ENCODE measurements around the gene IL1RAP.

The IL1RAP gene

DNA sequence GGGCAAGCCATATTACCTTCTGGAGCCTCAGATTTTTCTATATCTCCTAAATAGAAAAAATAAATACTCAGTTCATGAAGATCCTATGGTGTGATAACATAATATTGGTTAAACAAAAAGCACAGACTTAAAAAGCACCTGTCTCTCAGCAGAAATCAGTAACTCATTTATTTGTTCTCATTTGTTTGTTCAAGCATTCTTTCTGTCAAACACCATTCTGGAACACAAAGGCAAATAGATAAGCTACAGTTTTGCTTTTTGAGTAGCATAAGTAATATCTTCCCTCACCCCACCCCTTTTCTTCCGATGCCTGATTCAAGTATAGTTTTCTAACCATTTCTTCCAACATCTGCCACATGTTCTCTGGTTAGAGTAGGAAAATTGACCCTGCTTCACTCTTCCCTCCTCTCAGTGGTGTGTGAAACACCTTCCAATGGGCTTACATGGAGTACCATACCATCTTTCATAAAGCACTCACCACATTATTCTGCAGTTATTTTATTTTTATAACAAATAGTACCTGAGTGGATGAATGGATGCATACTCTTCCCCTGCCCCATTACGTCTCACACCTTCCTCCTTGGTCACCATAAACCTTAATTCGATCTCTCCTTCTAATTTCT lies 8.4 kb upstream of the IL1RAP start:
- Histone ChIP-seq H3K4me2 (ENCODE audit: low read depth, low read length, poor library complexity, severe bottlenecking) (no peak overlapping the region), H3K9ac (ENCODE audit: low read length) (no peak overlapping the region)

GRCh38 chr3:190506271-190506670 lies 7.6 kb upstream of the IL1RAP start:
- Histone ChIP-seq H3K27me3 (ENCODE audit: low read length) (no peaks in the 10 kb centered on the region), H3K4me2 (ENCODE audit: low read depth, low read length, poor library complexity, severe bottlenecking) (no peak overlapping the region), H3K27ac (ENCODE audit: low read depth, low read length) (no peak overlapping the region), H3K9me2 (replicated peaks; ENCODE audit: insufficient read depth, low read length) (no peaks in the 10 kb centered on the region), H4K20me1 (ENCODE audit: low read depth, low read length) (no peaks in the 10 kb centered on the region), H3F3A (ENCODE audit: insufficient read depth) (no peaks in the 10 kb centered on the region), H3K4me3 (ENCODE audit: insufficient read depth, low read length, poor library complexity, severe bottlenecking) (no peak overlapping the region), H3K36me3 (ENCODE audit: low read length) (no peaks in the 10 kb centered on the region), H3K9ac (ENCODE audit: low read length) (no peak overlapping the region), H3K9me3 (ENCODE audit: insufficient read depth, low read length) (no peaks in the 10 kb centered on the region), H3K79me2 (ENCODE audit: insufficient read depth, low read length) (no peaks in the 10 kb centered on the region), H2AFZ (ENCODE audit: low read depth, low read length, severe bottlenecking) (no peak overlapping the region)
- TF ChIP-seq, protein P1, sequence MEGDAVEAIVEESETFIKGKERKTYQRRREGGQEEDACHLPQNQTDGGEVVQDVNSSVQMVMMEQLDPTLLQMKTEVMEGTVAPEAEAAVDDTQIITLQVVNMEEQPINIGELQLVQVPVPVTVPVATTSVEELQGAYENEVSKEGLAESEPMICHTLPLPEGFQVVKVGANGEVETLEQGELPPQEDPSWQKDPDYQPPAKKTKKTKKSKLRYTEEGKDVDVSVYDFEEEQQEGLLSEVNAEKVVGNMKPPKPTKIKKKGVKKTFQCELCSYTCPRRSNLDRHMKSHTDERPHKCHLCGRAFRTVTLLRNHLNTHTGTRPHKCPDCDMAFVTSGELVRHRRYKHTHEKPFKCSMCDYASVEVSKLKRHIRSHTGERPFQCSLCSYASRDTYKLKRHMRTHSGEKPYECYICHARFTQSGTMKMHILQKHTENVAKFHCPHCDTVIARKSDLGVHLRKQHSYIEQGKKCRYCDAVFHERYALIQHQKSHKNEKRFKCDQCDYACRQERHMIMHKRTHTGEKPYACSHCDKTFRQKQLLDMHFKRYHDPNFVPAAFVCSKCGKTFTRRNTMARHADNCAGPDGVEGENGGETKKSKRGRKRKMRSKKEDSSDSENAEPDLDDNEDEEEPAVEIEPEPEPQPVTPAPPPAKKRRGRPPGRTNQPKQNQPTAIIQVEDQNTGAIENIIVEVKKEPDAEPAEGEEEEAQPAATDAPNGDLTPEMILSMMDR (IDR thresholded peaks at IDR 0.05; ENCODE audit: insufficient read depth, low read length, poor library complexity, severe bottlenecking), result no peak
- no peak for TF ChIP-seq EZH2phosphoT487 (conservative IDR thresholded peaks at IDR 0.05; ENCODE audit: low read length)

More for the DNA sequence above, 8.4 kb upstream of the IL1RAP start:
- Histone ChIP-seq H3K79me2 (ENCODE audit: insufficient read depth, low read length) (no peaks in the 10 kb centered on the region), H3F3A (ENCODE audit: insufficient read depth) (no peaks in the 10 kb centered on the region), H2AFZ (ENCODE audit: low read depth, low read length, severe bottlenecking) (no peak overlapping the region), H3K9me2 (replicated peaks; ENCODE audit: insufficient read depth, low read length) (no peaks in the 10 kb centered on the region), H3K4me3 (ENCODE audit: insufficient read depth, low read length, poor library complexity, severe bottlenecking) (no peak overlapping the region), H4K20me1 (ENCODE audit: low read depth, low read length) (no peaks in the 10 kb centered on the region), H3K36me3 (ENCODE audit: low read length) (no peaks in the 10 kb centered on the region), H3K27ac (ENCODE audit: low read depth, low read length) (no peak overlapping the region), H3K27me3 (ENCODE audit: low read length) (no peaks in the 10 kb centered on the region), H3K9me3 (ENCODE audit: insufficient read depth, low read length) (no peaks in the 10 kb centered on the region)
- TF ChIP-seq, protein P1 (IDR thresholded peaks at IDR 0.05; ENCODE audit: insufficient read depth, low read length, poor library complexity, severe bottlenecking), result no peak
- no peak for TF ChIP-seq EZH2phosphoT487 (conservative IDR thresholded peaks at IDR 0.05; ENCODE audit: low read length)

- H3K4me2 ChIP-seq (ENCODE audit: low read depth, low read length, poor library complexity, severe bottlenecking), result no peak overlapping the region
- no peaks in the 10 kb centered on the region for H3K79me2 ChIP-seq (ENCODE audit: insufficient read depth, low read length)
- no peaks in the 10 kb centered on the region for H3K9me2 ChIP-seq (replicated peaks; ENCODE audit: insufficient read depth, low read length)
- no peaks in the 10 kb centered on the region for H4K20me1 ChIP-seq (ENCODE audit: low read depth, low read length)
- no peaks in the 10 kb centered on the region for H3K36me3 ChIP-seq (ENCODE audit: low read length)
- H3K9ac ChIP-seq (ENCODE audit: low read length), result no peak overlapping the region
- H3F3A ChIP-seq (ENCODE audit: insufficient read depth), result no peaks in the 10 kb centered on the region
- H3K4me3 ChIP-seq (ENCODE audit: insufficient read depth, low read length, poor library complexity, severe bottlenecking), result no peak overlapping the region
- no peak for TF ChIP-seq EZH2phosphoT487 (conservative IDR thresholded peaks at IDR 0.05; ENCODE audit: low read length)
- TF ChIP-seq, protein P1 (IDR thresholded peaks at IDR 0.05; ENCODE audit: insufficient read depth, low read length, poor library complexity, severe bottlenecking), result no peak
- no peak overlapping the region for H2AFZ ChIP-seq (ENCODE audit: low read depth, low read length, severe bottlenecking)
- no peaks in the 10 kb centered on the region for H3K27me3 ChIP-seq (ENCODE audit: low read length)
- H3K27ac ChIP-seq (ENCODE audit: low read depth, low read length), result no peak overlapping the region
- no peaks in the 10 kb centered on the region for H3K9me3 ChIP-seq (ENCODE audit: insufficient read depth, low read length)
Observed at GRCh38 chr3:190512666-190513065, 1.2 kb upstream of the IL1RAP start.
